ENCODE data around the gene MGST1.
"Not testable (repeated sequence)": the region's sequence is repeated elsewhere in the genome, so short reads cannot be mapped to it uniquely, and the experiment has no call there.

Gene MGST1

DNA sequence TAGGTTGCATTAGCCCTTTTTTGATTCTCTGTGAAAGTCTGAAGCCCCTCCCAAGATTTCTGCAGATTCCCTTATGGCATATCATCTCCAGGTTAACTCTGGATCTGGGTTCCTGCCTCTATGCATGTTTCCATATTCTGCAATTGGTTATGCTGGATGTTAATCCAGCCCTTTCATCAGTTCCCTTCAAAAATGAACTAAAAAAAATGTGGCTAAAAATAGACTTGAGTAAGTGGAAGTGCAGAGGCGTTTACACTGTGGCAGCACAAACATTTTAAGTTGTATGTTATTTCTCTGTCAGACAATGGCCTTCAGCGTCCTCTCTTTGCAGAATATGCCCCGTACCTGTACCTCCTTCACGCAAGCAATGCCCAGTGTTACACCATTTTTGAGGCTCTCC is 11.4 kb downstream of the MGST1 start:
- FAIRE-seq = no peak

DNA sequence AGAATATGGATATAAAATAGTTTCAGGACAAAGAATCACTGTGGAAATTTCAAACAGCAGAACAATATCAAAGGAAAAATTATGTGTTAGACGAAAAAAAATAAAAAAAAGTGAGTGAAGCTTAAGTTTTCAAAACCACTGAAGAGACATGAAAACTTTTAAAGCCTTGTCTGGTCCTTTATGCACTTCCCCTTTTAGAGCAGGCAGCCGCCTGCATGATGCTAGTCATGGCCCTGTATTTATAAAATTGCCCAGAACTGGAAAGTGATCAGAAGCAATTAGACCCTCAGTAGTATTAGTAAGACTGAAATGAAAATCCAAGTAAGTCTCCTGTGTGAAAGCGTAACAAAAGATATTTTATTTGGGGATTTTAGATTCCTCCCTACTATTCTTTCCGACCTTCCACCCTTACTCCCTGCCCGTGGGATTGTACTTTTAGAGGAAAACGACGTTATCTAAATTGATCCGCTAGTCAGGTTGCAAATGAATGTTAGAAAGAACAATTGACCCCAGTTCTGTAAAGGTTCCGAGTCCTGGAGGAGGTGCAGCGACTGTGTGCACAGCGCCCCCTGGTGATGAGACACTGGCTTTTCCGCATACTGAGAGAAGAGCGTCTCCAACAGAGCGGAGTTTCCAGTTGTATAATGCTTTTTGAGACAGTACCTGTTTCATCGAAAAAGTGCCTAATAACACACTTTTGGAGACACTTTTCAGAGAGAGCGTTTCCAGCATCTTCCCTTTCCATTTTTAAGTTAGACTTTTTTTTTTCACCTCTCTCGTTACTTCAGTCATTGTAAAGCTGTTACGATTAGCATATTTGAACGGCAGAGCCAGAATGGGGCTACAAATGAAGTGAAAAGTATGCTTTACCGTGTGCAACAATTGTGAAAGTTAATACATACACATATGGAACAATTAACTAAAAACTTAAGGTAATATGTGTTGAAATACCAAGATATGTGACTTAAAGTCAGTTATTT is 12.4 kb downstream of the MGST1 start:
- no peak for FAIRE-seq

DNA sequence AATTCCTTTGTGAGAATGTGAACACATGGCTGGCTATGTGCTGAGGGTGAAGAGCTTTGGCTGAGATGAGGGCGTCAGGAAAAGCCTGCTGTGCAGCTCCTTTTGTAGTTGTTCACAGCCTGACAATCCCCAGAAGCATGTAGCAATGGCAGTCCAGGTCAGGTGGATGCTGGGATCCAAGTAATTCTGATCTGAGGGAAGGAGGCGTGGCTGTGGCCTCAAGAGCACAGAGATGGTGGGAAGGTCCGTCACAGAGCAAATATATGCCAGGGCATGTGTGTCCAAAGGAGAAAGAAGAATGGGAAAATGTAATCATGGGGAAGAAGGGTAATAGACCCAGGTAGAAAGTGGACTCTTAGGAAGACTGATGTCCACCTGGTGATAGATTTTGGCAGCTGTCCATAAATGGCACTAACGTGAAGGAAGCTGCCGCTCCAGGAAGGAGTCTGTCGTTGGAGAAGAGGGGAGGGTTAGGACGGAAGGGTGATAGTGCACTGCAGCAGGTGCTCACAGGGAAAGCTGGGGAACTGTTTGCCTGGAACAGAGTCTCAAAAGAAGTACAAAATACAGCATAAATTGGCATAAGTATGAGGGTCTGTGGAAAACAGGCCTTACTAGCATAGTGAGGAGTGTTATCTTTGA is 13.8 kb downstream of the MGST1 start:
- FAIRE-seq = no peak

DNA sequence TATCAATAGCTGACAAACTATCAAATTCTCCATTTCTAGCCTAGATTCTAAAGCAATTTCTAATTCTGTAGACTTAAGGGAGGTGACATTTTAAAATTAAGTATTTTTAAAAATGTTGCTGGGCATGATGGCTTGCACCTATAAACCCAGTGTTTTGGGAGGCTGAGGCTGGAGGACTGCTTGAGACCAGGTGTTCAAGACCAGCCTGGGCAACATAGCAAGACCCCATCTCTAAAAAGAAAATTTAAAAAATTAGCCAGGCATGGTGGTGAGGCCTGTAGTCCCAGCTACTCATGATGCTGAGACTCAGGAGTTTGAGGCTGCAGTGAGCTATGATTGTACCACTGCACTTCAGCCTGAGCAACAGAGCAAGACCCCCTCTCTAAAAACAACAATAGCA is 15.1 kb downstream of the MGST1 start:
- no peak for FAIRE-seq

DNA sequence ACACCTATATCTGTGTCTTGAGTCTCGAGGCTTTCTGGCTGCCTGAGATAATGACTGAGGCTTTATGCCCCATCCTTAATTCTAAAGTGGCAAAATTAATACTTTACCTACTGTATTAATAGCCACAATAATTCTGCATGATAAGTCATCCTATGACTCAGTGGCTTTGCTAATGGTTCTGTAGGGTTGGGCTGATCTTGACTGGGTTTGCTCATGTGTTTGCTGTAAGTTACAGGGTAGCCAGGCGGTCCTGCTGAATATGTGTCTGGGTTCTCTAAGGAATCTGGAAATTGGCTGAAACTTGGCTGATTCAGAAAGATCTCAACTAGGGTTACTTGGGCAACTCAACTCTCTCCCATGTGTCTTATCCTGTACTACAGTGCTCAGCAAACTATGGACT is 21.7 kb downstream of the MGST1 start:
- no peak for FAIRE-seq

DNA sequence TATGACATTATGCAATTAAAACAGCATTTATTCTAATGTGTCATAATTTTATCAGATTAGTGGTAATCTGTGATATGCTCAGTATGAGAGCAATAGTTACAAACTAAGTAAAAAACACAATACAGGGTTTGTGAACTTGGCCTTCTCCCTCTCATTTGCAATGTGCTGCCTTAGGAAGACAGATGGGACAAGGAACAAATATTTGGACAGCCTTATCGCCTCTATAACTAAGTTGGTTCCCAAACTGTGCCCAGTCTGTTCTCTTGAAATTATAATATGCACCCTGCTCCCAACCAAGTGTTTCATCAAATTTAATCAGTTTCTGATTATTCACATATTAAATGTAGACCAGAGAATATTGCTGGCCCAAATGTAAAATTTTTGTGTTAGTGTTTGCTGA is 22.7 kb downstream of the MGST1 start:
- no peak for FAIRE-seq

DNA sequence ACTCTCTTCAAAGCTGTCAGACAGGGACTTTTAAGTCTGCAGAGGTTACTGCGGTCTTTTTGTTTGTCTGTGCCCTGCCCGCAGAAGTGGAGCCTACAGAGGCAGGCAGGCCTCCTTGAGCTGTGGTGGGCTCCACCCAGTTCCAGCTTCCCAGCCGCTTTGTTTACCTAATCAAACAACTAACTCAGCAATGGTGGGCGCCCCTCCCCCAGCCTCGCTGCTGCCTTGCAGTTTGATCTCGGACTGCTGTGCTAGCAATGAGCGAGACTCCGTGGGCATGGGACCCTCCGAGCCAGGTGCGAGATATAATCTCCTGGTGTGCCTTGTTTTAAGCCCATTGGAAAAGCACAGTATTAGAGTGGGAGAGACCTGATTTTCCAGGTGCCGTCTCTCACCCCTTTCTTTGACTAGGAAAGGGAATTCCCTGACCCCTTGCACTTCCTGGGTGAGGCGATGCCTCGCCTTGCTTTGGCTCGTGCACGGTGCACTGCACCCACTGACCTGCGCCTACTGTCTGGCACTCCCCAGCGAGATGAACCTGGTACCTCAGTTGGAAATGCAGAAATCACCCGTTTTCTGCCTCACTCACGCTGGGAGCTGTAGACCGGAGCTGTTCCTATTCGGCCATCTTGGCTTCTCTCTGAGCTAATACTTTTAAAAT is 35.3 kb downstream of the MGST1 start:
- not testable (repeated sequence) for FAIRE-seq

DNA sequence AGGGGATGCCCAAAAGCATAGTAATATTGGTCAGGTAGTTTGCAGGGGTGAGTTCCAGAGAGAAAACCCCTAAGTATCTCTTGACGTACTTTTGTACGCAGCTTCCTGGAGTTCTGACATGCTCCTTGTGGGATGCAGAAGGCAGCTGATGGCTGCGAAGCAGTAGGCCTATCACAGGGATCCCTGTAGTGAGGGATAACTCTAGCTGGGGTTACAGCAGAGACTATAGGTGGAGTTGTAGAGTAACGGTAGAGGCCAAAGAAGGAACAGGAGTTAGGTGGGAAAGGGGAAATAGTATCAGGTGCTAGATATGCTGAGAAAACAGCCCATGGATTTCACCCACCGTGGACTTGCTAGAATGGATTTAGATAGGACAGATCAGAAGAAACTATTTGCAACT is 37.3 kb downstream of the MGST1 start:
- no peak for FAIRE-seq

DNA sequence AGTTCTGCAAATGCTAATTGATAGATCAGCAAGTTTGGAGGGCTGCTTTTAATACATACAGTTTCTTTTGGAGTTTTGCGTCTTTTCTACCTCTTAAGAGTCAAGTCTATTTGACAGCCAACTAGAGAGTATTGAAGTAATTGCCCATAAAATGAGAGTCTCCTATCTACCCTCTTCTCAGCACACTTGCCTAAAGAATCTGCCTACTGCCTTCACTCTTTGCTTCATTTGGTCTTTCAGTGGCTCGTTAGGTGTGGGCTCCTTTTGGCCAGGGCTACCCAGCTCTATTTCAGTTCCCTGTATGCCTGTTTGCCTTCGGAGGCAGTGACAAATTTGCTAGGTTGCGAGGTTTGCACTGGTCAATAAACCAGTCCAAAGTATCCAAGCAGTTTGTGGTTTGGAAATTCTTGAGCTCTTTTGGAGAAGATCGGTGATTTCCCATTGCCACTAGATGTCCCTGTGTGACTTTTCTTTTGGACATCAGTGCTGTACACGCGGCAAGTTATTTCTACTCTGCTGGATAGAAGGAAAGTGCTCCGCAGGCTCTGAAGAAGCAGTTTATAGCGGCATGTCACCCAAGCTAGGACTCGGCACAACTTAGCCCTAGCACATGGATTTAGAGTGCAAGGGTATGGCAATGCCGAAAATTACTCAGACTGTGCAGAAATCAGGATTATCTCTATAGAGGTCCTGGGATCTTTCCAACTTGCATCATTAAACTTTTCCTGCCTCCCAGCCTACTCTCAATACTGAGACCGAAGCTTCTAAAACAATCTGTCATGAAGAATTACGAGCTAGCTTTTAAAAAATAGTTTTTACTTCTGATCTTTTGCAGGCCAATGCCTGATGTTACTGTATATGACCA is 38.6 kb downstream of the MGST1 start:
- peak; percentile 37 for FAIRE-seq

DNA sequence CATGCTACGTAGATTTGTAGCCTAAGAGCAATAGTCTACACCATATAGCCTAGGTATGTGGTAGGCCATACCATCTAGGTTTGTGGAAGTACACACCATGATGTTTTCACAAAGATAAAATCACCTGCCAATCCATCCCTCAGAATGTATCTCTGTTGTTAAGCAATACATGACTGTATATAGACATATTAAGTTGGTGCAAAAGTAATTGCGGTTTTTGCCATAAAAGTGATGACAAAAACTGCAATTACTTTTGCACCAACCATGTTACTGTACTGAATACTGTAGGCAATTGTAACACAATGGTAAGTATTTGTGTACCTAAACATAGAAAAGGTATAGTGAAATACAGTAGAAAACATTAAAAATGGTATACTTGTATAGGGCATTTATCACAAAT is 40.5 kb downstream of the MGST1 start:
- FAIRE-seq = no peak

DNA sequence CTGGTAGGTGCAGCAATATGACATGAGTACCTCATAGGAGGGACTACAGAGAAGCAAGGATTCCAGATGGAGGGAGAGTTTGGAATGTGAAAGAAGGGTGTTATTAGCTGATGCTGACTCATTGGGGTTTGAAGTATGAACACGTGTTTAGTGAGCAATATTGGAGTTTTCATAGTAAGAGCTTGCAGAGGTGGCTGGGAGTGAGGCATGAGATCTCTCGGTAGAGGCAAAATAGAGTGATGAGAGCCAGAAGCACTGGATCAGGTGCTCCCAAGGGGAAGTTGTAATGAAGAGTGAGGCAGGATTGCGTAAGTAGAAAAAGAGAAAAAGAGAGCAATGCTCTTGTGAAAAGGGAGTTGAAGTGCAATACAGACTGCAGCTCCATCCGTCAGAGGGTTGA is 42.1 kb downstream of the MGST1 start:
- no peak for FAIRE-seq

DNA sequence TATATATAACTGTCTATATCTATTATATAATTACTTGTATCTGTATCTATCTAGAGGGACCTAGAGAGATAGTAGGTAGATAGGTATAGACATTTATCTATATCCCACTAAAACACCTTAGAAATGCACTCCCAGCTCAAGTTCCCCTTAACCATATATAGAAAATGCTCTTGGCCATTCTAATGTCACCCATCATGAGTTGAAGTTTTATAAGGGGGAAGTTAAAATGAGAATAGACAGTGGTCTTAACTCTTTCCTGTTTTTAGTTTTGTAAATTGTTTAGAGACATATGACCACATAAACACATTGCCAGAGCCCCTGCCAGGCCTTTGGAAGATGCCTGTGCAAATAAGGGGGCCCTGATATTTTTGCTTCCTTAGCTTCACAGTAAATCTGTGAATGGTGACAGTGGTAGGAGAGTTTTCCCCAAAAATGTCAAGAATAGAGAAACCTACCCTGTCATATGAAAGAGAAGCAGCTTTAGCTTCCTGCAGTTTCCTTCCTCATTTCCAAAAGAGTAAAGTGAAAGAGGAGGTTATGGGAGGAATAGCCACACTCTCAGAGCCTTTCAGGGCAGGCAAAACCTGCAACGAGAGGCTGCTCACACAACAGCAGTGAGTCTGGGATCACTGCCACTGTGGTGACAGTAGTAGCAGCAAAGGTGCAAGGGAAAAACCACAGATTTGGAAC is 45.5 kb downstream of the MGST1 start:
- FAIRE-seq = no peak

DNA sequence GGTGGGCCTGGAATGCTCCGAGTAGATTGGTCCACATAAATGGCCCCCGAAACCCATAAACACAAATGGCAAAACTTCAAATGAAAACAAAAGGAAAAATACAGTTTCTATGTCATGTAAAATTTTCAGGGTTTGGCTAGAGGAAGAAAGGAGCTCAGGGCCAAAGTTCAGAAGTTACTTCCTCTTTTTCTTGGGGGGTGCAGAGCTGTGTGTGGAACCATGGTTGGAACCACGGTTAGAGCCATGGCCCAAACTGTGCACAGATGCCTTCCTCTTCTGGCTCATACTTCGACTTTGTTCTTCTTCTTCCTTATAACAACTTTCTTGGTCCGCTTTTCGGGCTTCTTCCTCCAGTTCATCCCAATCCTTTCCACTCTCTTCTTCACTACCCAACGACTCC is 51.7 kb downstream of the MGST1 start:
- FAIRE-seq = no peak

DNA sequence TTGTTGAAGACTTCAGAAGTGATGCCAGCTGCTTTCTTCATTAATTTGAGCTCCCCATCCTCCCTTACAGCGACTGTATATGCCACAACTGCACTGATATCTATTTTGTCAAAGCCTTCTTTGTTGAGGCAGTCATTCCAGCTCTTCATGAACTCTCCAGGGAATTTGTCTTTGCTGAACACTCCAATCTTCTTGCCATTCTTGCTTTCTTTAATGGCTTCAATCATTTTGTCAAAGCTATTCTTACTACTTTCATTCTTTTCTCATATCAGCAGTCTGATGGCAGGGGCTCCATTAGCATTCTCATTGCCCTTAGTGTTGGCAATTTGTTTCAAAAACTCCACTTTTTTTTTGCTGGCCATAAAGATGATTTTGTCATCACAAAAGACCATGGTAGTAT is 54.4 kb downstream of the MGST1 start:
- FAIRE-seq = not testable (repeated sequence)

DNA sequence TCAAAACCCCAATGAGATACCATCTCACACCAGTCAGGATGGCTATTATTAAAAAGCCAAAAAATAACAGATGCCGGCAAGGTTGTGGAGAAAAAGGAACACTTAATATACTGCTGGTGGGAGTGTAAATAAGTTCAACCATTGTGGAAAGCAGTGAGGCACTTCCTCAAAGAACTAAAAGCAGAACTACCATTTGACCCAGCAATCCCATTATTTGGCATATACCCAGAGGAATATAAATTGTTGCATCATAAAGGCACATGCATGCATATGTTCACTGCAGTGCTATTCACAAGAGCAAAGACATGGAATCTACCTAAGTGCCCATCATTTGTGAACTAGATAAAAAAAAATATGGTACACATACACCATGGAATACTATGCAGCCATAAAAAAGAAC is 59.9 kb downstream of the MGST1 start:
- no peak for FAIRE-seq
